GM23338 (cell line): ENCODE measurements around the gene DHDDS.

ENCODE experiments used
- CREB1 ChIP-seq: fragments of 250-450 bp; sonication (Bioruptor Pico); IDR thresholded peaks from 2 replicates; pipeline ENCODE4 v1.5.0; 2020; ENCODE audit warnings: low read depth, mild to moderate bottlenecking, moderate library complexity
- EZH2 ChIP-seq: fragments of 200-600 bp; sonication (generic); IDR thresholded peaks from one replicate; pipeline ENCODE4 v1.8.0; 2017; ENCODE audit warnings: antibody characterized with exemption, mild to moderate bottlenecking, low read depth; ENCODE audit not compliant: unreplicated experiment
- EZH2phosphoT487 ChIP-seq: fragments of 200-600 bp; sonication (generic); IDR thresholded peaks from one replicate; pipeline ENCODE4 v1.8.1; 2018; ENCODE audit warnings: antibody characterized with exemption; ENCODE audit not compliant: unreplicated experiment
- NANOG ChIP-seq: IDR thresholded peaks from 2 replicates; pipeline ENCODE4 v1.6.1; 2016; ENCODE audit warnings: antibody characterized with exemption, borderline replicate concordance
- POLR2AphosphoS5 ChIP-seq: IDR thresholded peaks from 2 replicates; pipeline ENCODE4 v1.6.1; 2016; ENCODE audit warnings: antibody characterized with exemption, low read depth
- ZNF331 ChIP-seq: fragments of 250-450 bp; sonication (Bioruptor Pico); IDR thresholded peaks from 2 replicates; pipeline ENCODE4 v1.5.0; 2020; ENCODE audit warnings: low read depth, mild to moderate bottlenecking, moderate library complexity
- TF ChIP-seq, protein P1 (sequence below), 2 experiments: fragments of 200-600 bp in 1 of 2; sonication (generic) in 1 of 2; conservative IDR thresholded peaks; 2 replicates each; pipeline versions ENCODE4 v1.5.1 to v1.6.1; 2016 to 2017; ENCODE audit warnings: antibody characterized with exemption in 2 of 2, low read depth in 2 of 2, mild to moderate bottlenecking in 2 of 2, moderate library complexity in 1 of 2
- TF ChIP-seq, protein P2 (sequence below): IDR thresholded peaks from one replicate; pipeline ENCODE4 v1.6.1; 2018; ENCODE audit warnings: antibody characterized with exemption; ENCODE audit not compliant: unreplicated experiment

DNA sequence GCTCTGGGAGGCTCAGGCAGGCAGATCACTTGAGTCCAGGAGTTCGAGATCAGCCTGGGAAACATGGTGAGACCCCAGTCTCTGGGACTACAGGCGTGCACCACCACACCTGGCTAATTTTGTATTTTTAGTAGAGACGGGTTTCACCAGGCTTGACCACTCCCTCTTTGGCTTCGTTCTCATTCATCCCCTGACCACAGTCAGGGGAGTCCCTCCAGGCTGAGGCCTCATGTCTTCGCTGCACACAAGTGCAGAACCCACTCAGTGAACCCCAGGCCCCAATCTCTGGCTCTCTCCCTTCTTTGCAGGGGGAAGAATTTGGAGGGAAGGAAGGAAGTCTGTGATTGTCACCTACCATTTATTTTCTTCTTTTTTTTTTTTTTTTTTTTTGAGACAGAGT lies 88.2 kb downstream of the DHDDS start:
- TF ChIP-seq, protein P1, sequence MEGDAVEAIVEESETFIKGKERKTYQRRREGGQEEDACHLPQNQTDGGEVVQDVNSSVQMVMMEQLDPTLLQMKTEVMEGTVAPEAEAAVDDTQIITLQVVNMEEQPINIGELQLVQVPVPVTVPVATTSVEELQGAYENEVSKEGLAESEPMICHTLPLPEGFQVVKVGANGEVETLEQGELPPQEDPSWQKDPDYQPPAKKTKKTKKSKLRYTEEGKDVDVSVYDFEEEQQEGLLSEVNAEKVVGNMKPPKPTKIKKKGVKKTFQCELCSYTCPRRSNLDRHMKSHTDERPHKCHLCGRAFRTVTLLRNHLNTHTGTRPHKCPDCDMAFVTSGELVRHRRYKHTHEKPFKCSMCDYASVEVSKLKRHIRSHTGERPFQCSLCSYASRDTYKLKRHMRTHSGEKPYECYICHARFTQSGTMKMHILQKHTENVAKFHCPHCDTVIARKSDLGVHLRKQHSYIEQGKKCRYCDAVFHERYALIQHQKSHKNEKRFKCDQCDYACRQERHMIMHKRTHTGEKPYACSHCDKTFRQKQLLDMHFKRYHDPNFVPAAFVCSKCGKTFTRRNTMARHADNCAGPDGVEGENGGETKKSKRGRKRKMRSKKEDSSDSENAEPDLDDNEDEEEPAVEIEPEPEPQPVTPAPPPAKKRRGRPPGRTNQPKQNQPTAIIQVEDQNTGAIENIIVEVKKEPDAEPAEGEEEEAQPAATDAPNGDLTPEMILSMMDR (conservative IDR thresholded peaks at IDR 0.05; ENCODE audit: low read depth in 2 of 2): no peak
- no peak for TF ChIP-seq POLR2AphosphoS5
- no peak for TF ChIP-seq EZH2
- TF ChIP-seq EZH2phosphoT487: no peak
- TF ChIP-seq ZNF331: no peak
- no peak for TF ChIP-seq CREB1 (CRISPR knock-in tag)
- TF ChIP-seq, protein P2, sequence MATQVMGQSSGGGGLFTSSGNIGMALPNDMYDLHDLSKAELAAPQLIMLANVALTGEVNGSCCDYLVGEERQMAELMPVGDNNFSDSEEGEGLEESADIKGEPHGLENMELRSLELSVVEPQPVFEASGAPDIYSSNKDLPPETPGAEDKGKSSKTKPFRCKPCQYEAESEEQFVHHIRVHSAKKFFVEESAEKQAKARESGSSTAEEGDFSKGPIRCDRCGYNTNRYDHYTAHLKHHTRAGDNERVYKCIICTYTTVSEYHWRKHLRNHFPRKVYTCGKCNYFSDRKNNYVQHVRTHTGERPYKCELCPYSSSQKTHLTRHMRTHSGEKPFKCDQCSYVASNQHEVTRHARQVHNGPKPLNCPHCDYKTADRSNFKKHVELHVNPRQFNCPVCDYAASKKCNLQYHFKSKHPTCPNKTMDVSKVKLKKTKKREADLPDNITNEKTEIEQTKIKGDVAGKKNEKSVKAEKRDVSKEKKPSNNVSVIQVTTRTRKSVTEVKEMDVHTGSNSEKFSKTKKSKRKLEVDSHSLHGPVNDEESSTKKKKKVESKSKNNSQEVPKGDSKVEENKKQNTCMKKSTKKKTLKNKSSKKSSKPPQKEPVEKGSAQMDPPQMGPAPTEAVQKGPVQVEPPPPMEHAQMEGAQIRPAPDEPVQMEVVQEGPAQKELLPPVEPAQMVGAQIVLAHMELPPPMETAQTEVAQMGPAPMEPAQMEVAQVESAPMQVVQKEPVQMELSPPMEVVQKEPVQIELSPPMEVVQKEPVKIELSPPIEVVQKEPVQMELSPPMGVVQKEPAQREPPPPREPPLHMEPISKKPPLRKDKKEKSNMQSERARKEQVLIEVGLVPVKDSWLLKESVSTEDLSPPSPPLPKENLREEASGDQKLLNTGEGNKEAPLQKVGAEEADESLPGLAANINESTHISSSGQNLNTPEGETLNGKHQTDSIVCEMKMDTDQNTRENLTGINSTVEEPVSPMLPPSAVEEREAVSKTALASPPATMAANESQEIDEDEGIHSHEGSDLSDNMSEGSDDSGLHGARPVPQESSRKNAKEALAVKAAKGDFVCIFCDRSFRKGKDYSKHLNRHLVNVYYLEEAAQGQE: no peak
- TF ChIP-seq NANOG: no peak
